RWPE1 (cell line): Measurements from ENCODE around the gene TMA7.

ENCODE experiments used
- CTCF ChIA-PET: fragments of 350-600 bp; sonication (Branson Sonifier 250); formaldehyde crosslinking; extraction: SDS; loops from one replicate; lab custom pipeline; 2021; lab: Yijun Ruan, JAX
- POLR2A ChIA-PET: fragments of 400-600 bp; formaldehyde crosslinking; extraction: SDS; loops from one replicate; lab custom pipeline; 2020; ENCODE audit warnings: antibody characterized with exemption; ENCODE audit not compliant: low non-redundant PET; lab: Yijun Ruan, JAX
- DNase-seq: peaks from one replicate; pipeline ENCODE4 v3.0.0; 2012; ENCODE audit warnings: low spot score
- H3K27ac ChIP-seq: fragments of 450-650 bp; 2 replicates; pipeline ENCODE4 v1.5.1; 2017
- CTCF ChIP-seq: fragments of 450-650 bp; conservative IDR thresholded peaks from 2 replicates; pipeline ENCODE4 v1.5.1; 2017; ENCODE audit warnings: low read depth, mild to moderate bottlenecking

TMA7 gene

GRCh38 chr3:48404440-48405342 is 35.4 kb upstream of the TMA7 start:
- peak overlapping the region; percentile 99 for H3K27ac ChIP-seq
- no peak for TF ChIP-seq CTCF
- ChIA-PET POLR2A (no interaction called here), CTCF (interaction anchor here (0.6 kb wide), 1 partner anchor 125 kb away, joined by 3 read pairs; no protein-coding TSS in a partner anchor)
- no peak for DNase-seq

- TF ChIP-seq CTCF, result no peak
- H3K27ac ChIP-seq, result peak overlapping the region; percentile 99
- no peak for DNase-seq
- POLR2A ChIA-PET, result no interaction called here
- CTCF ChIA-PET, result no interaction called here
Observed at GRCh38 chr3:48405343-48405881, 34.6 kb upstream of the TMA7 start.

- POLR2A ChIA-PET, result no interaction called here
- CTCF ChIA-PET, result no interaction called here
- TF ChIP-seq CTCF, result no peak
- no peak for DNase-seq
- H3K27ac ChIP-seq, result peak overlapping the region; percentile 99
Observed at GRCh38 chr3:48405971-48406370, 34.1 kb upstream of the TMA7 start.

- no peak for TF ChIP-seq CTCF
- no peak for DNase-seq
- ChIA-PET POLR2A (no interaction called here), CTCF (interaction anchor here (1.5 kb wide), 1 partner anchor 29 kb away, joined by 6 read pairs; no protein-coding TSS in a partner anchor)
- H3K27ac ChIP-seq, result peak overlapping the region; percentile 99
Observed at GRCh38 chr3:48406443-48407431, 33.3 kb upstream of the TMA7 start.

GRCh38 chr3:48407542-48408099 is 32.4 kb upstream of the TMA7 start:
- no peak for DNase-seq

More at GRCh38 chr3:48407542-48408099, 32.4 kb upstream of the TMA7 start:
- CTCF ChIA-PET, result interaction anchor here (1.5 kb wide), 1 partner anchor 28 kb away, joined by 6 read pairs; no protein-coding TSS in a partner anchor
- peak overlapping the region; percentile 99 for H3K27ac ChIP-seq
- TF ChIP-seq CTCF, result no peak
- POLR2A ChIA-PET, result no interaction called here
